SU-DHL-6 (cell line): ENCODE data around the gene FN3KRP.

Source experiments
- H2AFZ ChIP-seq: fragments of 200-600 bp; sonication (generic); 2 replicates; pipeline ENCODE4 v1.6.1; 2014; ENCODE audit warnings: low read depth, mild to moderate bottlenecking, moderate library complexity, mixed read lengths, antibody characterized with exemption, low read length; ENCODE audit not compliant: severe bottlenecking
- H3F3A ChIP-seq: fragments of 200-600 bp; shearing (Covaris generic); 2 replicates; pipeline ENCODE4 v1.6.0; 2016; ENCODE audit warnings: antibody characterized with exemption, mild to moderate bottlenecking; ENCODE audit not compliant: insufficient read depth
- H3K27ac ChIP-seq: fragments of 200-600 bp; sonication (generic); 2 replicates; pipeline ENCODE4 v1.5.1; 2016; ENCODE audit warnings: low read depth, mild to moderate bottlenecking, low read length, moderate library complexity, mixed read lengths
- H3K27me3 ChIP-seq: fragments of 200-600 bp; sonication (generic), shearing (Covaris generic); 2 replicates; pipeline ENCODE4 v1.6.0; 2014; ENCODE audit warnings: mild to moderate bottlenecking, low read length
- H3K36me3 ChIP-seq: fragments of 200-600 bp; sonication (generic); 2 replicates; pipeline ENCODE4 v1.6.1; 2014; ENCODE audit warnings: mild to moderate bottlenecking, low read length, mixed read lengths
- H3K4me2 ChIP-seq: fragments of 300-600, 200-600 bp; shearing (Covaris generic), sonication (generic); 2 replicates; pipeline ENCODE4 v1.6.0; 2014; ENCODE audit warnings: low read length, low read depth, mild to moderate bottlenecking; ENCODE audit not compliant: poor library complexity, severe bottlenecking
- H3K4me3 ChIP-seq: fragments of 200-600 bp; sonication (generic); 2 replicates; pipeline ENCODE4 v1.5.1; 2014; ENCODE audit warnings: antibody characterized with exemption, low read length, mild to moderate bottlenecking, mixed read lengths; ENCODE audit not compliant: insufficient read depth, poor library complexity, severe bottlenecking
- H3K79me2 ChIP-seq: fragments of 200-600 bp; sonication (generic); 2 replicates; pipeline ENCODE4 v1.6.1; 2014; ENCODE audit warnings: mild to moderate bottlenecking, low read length, moderate library complexity; ENCODE audit not compliant: insufficient read depth
- H3K9ac ChIP-seq: fragments of 200-600 bp; sonication (generic); 2 replicates; pipeline ENCODE4 v1.7.0; 2014; ENCODE audit warnings: mild to moderate bottlenecking, low read length
- H3K9me2 ChIP-seq: fragments of 200-600 bp; sonication (generic); replicated peaks from 2 replicates; pipeline ENCODE4 v1.6.1; 2014; ENCODE audit warnings: low read length; ENCODE audit not compliant: insufficient read depth
- H3K9me3 ChIP-seq: fragments of 200-600 bp; sonication (generic); 2 replicates; pipeline ENCODE4 v1.6.1; 2014; ENCODE audit warnings: low read length, mixed read lengths; ENCODE audit not compliant: insufficient read depth
- H4K20me1 ChIP-seq: fragments of 200-600 bp; sonication (generic); 2 replicates; pipeline ENCODE4 v1.6.1; 2014; ENCODE audit warnings: low read depth, mild to moderate bottlenecking, antibody characterized with exemption, low read length, moderate library complexity, mixed read lengths
- CTCF ChIP-seq: fragments of 200-600 bp; sonication (generic); IDR thresholded peaks from one replicate; pipeline ENCODE4 v1.5.1; 2017; ENCODE audit warnings: antibody characterized with exemption, mild to moderate bottlenecking, low read length, moderate library complexity; ENCODE audit not compliant: insufficient read depth, poor library complexity, severe bottlenecking
- EZH2phosphoT487 ChIP-seq: fragments of 200-600 bp; sonication (generic), shearing (Covaris generic); conservative IDR thresholded peaks from 2 replicates; pipeline ENCODE4 v1.6.1; 2018; ENCODE audit warnings: mild to moderate bottlenecking, antibody characterized with exemption, low read length, moderate library complexity, mixed read lengths

FN3KRP gene

GRCh38 chr17:82704886-82705285 is 11.6 kb upstream of the FN3KRP start:
- Histone ChIP-seq H3K9me2 (no peaks in the 10 kb centered on the region), H3K27ac (no peak overlapping the region), H3K4me3 (no peak overlapping the region), H3K27me3 (no peaks in the 10 kb centered on the region), H3K79me2 (no peaks in the 10 kb centered on the region), H3K9ac (no peak overlapping the region), H3F3A (no peaks in the 10 kb centered on the region), H2AFZ (no peak overlapping the region), H3K4me2 (no peak overlapping the region), H3K9me3 (no peaks in the 10 kb centered on the region), H3K36me3 (no peaks in the 10 kb centered on the region), H4K20me1 (no peaks in the 10 kb centered on the region)
- TF ChIP-seq CTCF (no peak), EZH2phosphoT487 (no peak)

- H3K36me3 ChIP-seq, result no peaks in the 10 kb centered on the region
- H3F3A ChIP-seq, result no peaks in the 10 kb centered on the region
- H3K27ac ChIP-seq, result no peak overlapping the region
- no peak overlapping the region for H3K4me3 ChIP-seq
- no peak overlapping the region for H2AFZ ChIP-seq
- H3K27me3 ChIP-seq, result no peaks in the 10 kb centered on the region
- no peaks in the 10 kb centered on the region for H3K9me3 ChIP-seq
- H3K9ac ChIP-seq, result no peak overlapping the region
- H4K20me1 ChIP-seq, result no peaks in the 10 kb centered on the region
- H3K9me2 ChIP-seq, result no peaks in the 10 kb centered on the region
- no peak for TF ChIP-seq CTCF
- TF ChIP-seq EZH2phosphoT487, result no peak
- H3K79me2 ChIP-seq, result no peaks in the 10 kb centered on the region
- no peak overlapping the region for H3K4me2 ChIP-seq
These were observed 10.8 kb upstream of the FN3KRP start for GRCh38 chr17:82705756-82706155.

GRCh38 chr17:82709024-82709675 is 7.4 kb upstream of the FN3KRP start:
- H3K27me3 ChIP-seq, result no peaks in the 10 kb centered on the region
- TF ChIP-seq CTCF (no peak), EZH2phosphoT487 (no peak)
- no peak overlapping the region for H2AFZ ChIP-seq
- no peaks in the 10 kb centered on the region for H3F3A ChIP-seq
- no peaks in the 10 kb centered on the region for H4K20me1 ChIP-seq
- no peaks in the 10 kb centered on the region for H3K9me2 ChIP-seq
- H3K4me2 ChIP-seq, result no peak overlapping the region
- H3K27ac ChIP-seq, result no peak overlapping the region
- H3K4me3 ChIP-seq, result no peak overlapping the region
- H3K9me3 ChIP-seq, result no peaks in the 10 kb centered on the region
- no peaks in the 10 kb centered on the region for H3K36me3 ChIP-seq
- no peak overlapping the region for H3K9ac ChIP-seq
- H3K79me2 ChIP-seq, result no peaks in the 10 kb centered on the region
